Epithelial cell of esophagus (primary cell): ENCODE results near the gene SGK1.

Experiments
- DNase-seq: peaks from one replicate; pipeline ENCODE4 v3.0.0; 2010; ENCODE audit warnings: low read depth
- H3K4me3 ChIP-seq: 2 replicates; pipeline ENCODE4 v1.5.1; 2011; ENCODE audit warnings: mild to moderate bottlenecking, low read length, control low read depth
- CTCF ChIP-seq: IDR thresholded peaks from 2 replicates; pipeline ENCODE4 v1.5.1; 2011; ENCODE audit warnings: low read depth, mild to moderate bottlenecking, low read length, control low read depth, inconsistent platforms; ENCODE audit not compliant: insufficient read depth; ENCODE audit errors: missing control alignments

The SGK1 gene

GRCh38 chr6:134177753-134178160, 140.2 kb downstream of the SGK1 start:
- TF ChIP-seq CTCF, result no peak
- H3K4me3 ChIP-seq, result no peak overlapping the region
- peak; percentile 36 for DNase-seq

GRCh38 chr6:134177236-134177635, 140.7 kb downstream of the SGK1 start:
- no peak for TF ChIP-seq CTCF
- no peak for DNase-seq
- H3K4me3 ChIP-seq, result no peak overlapping the region

GRCh38 chr6:134176264-134176975, 141.5 kb downstream of the SGK1 start:
- no peak for DNase-seq
- peak overlapping the region; percentile 95 for H3K4me3 ChIP-seq
- TF ChIP-seq CTCF, result no peak

- peak; percentile 71 for DNase-seq
- H3K4me3 ChIP-seq, result peak overlapping the region; percentile 95
- no peak for TF ChIP-seq CTCF
Observed at GRCh38 chr6:134175532-134176263, 142.2 kb downstream of the SGK1 start.

- DNase-seq, result peak; percentile 87
- H3K4me3 ChIP-seq, result peak overlapping the region; percentile 95
- no peak for TF ChIP-seq CTCF
Observed at GRCh38 chr6:134174672-134175531, 143.0 kb downstream of the SGK1 start.

- H3K4me3 ChIP-seq, result peak overlapping the region; percentile 95
- TF ChIP-seq CTCF, result peak; percentile 75
- DNase-seq, result peak; percentile 86
Observed at GRCh38 chr6:134173936-134174671, 143.8 kb downstream of the SGK1 start.
